Left renal cortex interstitium (tissue), 4 donors: Measurements from ENCODE around the gene METAP1D. TPM values are rescaled to one million over a fixed set of nuclear protein-coding genes. Genes with fewer than 3 reads are reported as not detected.
"Not testable (repeated sequence)": the region's sequence is repeated elsewhere in the genome, so short reads cannot be mapped to it uniquely, and the experiment has no call there.

ENCODE experiments used
- DNase-seq, 4 donors: peaks; one replicate each; pipeline ENCODE4 v3.0.0-alpha.2; 2013; ENCODE audit warnings: low read depth in 4 of 4, low spot score in 2 of 4, missing footprints in 1 of 4
- polyA plus RNA-seq, 4 donors: library from polyadenylated mRNA; unstranded; fragments of 120-200 nt; gene quantifications; one replicate each; pipeline ENCODE4 v1.2.1, GENCODE V29; 2013; ENCODE audit not compliant: insufficient read length in 4 of 4

The METAP1D gene
- polyA plus RNA-seq: 10 to 100 TPM in 2 of 4 donors, 1 to 10 TPM in 2; 9.1 to 22.6 (median 14.3) TPM

DNA sequence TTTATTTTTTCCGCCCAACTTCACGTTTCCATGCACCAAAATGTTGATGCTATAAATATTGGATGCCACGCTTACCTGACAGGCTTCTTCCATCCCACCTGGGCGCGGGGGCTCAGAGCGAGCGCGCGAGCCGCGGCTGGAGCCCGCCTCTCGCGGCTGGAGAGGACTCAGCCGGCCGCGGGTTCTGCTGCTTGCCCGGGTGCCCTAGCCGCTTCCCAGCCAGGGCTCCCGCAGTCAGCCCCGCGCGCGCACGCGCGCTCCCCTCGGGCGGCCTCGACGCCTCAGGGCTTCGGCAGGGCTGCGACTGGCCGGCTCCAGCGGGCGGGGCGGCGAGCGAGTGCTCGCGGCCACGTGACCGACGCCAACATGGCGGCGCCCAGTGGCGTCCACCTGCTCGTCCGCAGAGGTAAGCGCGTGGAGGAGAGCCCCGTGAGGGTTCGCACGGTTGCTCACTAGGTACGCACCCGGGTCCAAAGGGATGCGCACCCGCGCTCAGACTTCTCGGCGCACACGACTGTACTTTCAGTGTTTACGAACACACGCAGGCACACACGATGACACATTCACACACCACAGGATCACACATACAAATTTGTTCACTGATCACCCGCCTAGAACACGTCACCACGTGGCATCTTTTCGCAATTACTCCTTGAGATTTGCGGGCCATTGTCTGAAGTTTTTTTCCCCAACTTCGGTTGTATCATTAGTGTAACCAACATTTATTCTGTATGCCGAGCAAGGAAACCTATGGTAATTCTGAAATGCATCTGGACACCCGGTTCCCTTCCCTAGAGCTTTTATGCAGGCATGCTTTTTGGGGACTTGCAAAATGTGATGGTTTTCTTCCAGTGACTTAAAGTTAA lies at the start of gene METAP1D:
Gene METAP1D (plus strand): TSS at position 350 of the 866 bp plus-strand sequence. CDS start 17 bp downstream, at position 367.
- peak; percentile 69 to 87 (median 76) for DNase-seq

- DNase-seq: no peak
Observed at GRCh38 chr2:171952276-171952675, 47.5 kb upstream of the METAP1D start.

DNA sequence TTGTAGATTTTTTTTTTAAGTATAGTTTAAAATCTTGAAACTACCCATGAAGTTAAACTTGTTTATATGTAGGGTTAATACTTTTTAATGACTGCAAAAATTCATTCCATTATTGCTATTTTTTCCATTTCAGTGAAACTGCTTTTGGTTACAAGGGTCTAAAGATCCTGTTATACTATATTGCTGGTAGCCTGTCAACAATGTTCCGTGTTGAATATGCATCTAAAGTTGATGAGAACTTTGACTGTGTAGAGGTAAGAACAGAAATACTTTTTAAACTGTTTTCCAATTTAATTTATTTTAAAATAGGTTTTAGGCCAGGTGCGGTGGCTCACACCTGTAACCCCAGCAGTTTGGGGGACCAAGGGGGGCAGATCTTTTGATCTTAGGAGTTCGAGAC lies 47.0 kb upstream of the METAP1D start:
- DNase-seq: no peak

GRCh38 chr2:171956135-171956825 lies 43.5 kb upstream of the METAP1D start:
- no peak for DNase-seq

DNA sequence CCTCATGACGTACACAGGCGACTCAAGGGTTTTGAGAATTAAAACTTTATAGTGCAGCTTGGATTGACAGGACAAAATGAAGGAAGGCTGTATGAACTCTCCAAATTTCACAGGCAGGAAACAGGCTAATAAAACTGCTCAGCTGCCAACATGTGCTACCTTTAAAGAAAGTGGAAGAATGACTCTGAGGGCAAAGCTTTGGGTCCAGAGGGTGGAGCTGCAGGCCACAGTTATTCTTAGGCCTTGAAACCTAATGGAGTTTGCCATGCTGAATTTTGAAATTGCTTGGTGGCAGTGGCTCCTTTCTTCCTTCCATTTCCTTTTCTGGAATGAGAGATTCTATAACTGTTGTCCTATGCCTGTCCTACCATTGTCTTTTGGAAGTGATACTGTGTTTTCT lies 42.7 kb upstream of the METAP1D start:
- DNase-seq: no peak

DNA sequence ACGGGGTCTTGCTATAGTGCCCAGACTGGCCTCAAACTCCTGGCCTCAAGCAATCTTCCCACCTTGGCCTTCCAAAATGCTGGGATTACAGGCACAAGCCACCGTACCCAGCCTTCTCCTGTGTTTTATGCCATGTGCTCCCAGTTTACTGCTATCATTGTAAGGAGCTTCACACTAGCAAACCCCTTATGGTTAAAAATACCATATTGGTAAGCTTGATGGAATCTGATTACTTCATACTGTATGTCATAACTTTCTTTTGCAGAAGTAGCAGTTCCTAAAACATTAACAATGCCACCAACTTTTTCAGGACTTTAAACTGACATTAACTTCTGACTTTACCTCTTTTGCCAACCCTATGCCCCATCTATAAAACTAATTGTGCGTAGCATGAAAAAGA lies 41.3 kb upstream of the METAP1D start:
- no peak for DNase-seq

DNA sequence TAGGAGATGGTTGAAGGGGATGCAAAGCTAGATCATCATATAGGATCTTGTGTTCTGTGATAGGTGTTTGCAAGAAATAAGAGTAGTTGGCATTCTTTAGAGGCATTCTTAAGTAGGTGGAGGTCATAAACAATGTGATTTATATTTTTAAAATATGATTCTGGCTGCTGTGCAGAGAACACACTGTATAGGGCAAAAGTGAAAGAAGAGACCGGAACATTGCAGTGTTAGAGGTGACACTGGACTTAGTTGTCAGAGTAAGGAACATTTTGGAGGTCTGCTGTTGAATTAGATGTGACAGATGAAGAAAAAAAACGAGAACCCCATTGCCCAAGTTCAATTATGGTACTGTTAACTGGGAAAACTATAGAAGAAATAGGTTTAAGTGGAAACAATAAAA lies 39.8 kb upstream of the METAP1D start:
- no peak for DNase-seq

DNA sequence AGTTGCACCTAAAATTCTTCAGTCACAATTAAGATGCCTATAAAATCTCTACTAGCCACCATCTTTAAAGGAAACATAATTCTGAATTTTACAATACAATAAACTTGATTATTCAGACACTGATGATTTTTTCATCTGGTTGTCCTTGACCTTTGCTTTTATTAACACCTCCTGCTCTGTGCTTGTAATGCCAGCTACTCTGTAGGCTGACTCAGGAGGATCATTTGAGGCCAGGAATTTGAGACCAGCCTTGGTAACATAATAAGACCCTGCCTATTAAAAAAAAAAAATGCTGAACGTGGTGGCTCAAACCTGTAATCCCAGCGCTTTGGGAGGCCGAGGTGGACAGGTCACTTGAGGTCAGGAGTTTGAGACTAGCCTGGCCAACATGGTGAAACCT lies 39.2 kb upstream of the METAP1D start:
- DNase-seq: no peak

GRCh38 chr2:171963198-171963597 lies 36.6 kb upstream of the METAP1D start:
- no peak for DNase-seq

GRCh38 chr2:171964308-171964707 lies 35.4 kb upstream of the METAP1D start:
- no peak for DNase-seq

DNA sequence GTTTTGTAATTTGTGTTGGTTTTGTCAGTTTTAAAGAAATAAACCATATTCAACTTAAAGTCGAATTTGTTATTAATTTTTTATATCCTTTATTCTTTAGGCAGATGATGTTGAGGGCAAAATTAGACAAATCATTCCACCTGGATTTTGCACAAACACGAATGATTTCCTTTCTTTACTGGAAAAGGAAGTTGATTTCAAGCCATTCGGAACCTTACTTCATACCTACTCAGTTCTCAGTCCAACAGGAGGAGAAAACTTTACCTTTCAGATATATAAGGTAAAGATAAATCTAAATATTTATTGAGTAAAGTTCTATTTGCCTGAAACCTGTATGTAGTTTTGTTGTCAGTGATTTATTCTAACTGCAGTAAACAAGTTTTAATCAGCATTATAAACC lies 34.5 kb upstream of the METAP1D start:
- no peak for DNase-seq

DNA sequence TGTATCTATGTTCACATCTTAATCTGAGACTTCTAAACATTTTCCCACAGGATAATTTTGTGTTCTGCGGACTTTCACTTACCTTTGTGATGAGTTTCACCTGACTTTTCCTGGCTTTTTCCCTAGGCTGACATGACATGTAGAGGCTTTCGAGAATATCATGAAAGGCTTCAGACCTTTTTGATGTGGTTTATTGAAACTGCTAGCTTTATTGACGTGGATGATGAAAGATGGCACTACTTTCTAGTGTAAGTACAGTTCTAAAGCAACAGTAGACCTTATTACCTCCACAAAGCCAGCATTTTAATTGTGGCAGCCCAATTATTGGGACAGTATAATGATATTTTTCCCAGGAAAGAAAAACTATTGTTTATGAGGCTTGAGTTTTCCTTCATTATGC lies 34.1 kb upstream of the METAP1D start:
- no peak for DNase-seq

- DNase-seq: no peak
Observed at GRCh38 chr2:171966235-171966634, 33.5 kb upstream of the METAP1D start.

DNA sequence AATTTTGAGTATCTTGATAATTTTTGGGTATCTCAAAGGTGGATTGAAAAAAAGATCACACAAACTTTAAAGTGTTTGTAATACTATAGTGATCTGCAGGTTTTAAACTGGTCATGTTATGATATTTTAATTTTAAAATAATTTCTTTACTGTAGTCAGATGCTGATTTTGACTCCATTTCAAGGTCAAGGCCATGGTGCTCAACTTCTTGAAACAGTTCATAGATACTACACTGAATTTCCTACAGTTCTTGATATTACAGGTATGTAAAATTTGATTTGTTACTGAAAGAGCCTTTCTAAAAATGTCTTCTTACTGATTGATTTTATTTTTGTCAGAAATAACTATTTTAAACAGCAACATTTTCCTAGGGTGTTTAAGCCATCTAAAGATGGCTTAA lies 33.1 kb upstream of the METAP1D start:
- DNase-seq: no peak

- no peak for DNase-seq
Observed at GRCh38 chr2:171968509-171968908, 31.2 kb upstream of the METAP1D start.

GRCh38 chr2:171972329-171972982 lies 27.3 kb upstream of the METAP1D start:
- no peak for DNase-seq

DNA sequence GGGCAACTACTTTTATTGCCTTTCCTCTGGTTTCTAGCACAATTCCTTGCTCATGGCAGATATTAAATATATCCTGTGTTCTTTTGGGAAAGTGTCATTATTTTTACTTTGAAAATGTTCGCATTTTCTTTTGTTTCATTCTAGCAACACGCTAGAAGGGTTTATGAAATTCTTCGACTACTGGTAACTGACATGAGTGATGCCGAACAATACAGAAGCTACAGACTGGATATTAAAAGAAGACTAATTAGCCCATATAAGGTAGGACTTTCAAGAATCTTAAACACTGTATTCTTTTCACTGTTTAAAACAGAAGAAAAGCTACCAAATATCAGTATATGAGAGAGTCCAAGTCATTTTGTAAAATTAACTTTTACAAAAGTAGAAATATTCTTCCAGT lies 20.6 kb upstream of the METAP1D start:
- no peak for DNase-seq

DNA sequence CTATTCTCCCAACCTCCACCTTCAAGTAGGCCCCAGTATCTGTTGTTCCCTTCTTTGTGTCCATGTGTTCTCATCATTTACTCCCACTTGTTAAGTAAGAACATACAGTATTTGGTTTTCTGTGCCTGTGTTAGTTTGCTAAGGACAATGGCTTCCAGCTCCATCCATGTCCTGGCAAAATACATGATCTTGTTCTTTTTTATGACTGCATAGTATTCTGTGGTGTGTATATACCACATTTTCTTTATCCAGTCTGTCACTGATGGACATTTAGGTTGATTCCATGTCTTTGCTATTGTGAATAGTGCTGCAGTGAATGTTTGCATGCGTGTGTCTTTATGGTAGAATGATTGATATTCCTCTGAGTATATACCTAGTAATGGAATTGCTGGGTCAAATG lies 15.8 kb upstream of the METAP1D start:
- not testable (repeated sequence) for DNase-seq

DNA sequence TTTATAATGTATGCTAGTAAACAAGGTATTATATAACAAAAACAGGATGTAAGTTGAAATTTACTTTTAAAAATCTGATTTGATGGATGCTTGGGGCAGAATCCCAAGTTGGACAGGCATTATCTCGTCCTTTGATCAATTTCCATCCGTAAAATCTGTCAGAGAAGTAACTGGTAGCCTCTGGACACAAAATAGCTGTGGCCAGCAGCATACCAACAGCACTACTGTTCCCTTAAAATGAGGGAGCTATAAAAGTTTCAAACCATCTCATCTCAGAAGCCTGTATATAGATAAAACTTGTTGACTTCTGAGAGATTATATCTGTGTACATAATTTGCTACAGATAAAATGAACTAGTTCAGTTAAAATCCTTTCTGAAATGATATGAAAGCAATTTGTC lies 14.7 kb upstream of the METAP1D start:
- no peak for DNase-seq

DNA sequence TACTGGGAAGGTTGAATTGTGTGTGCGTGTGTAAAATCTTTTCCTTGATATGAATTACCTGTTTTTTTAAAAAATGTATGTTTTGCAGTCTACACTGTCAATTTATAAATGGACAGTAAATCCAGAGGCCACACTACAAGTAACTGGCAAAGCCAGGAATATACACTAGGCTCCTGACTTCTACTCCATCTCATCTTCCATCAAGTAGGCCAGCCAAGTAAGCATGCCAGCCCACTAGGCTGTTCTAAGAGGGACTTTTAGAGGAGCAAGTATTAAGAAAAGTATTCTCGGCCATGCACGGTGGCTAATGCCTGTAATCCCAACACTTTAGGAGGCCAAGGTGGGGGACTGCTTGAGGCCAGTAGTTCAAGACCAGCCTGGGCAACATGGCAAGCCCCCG lies 13.0 kb upstream of the METAP1D start:
- DNase-seq: no peak

- no peak for DNase-seq
Observed at GRCh38 chr2:171991027-171991426, 8.7 kb upstream of the METAP1D start.
